HepG2 (cell line): Measurements from ENCODE around the gene SGIP1. TPM values are rescaled to one million over a fixed set of nuclear protein-coding genes. Genes with fewer than 3 reads are reported as not detected.

Experiments
- ATAC-seq: fragments of 200-7000 bp; cut with Tn5 transposase; 3 replicates; pipeline ENCODE4 v1.9.1; 2020; ENCODE audit warnings: mild to moderate bottlenecking, moderate library complexity
- BruUV-seq: library from RNA; stranded (reverse); fragments of 400-500 nt; replicated peaks from 2 replicates; lab custom pipeline; 2021; lab: Mats Ljungman, UMichigan
- CTCF ChIA-PET: fragments of 300-600 bp; formaldehyde crosslinking; extraction: SDS; loops from one replicate; lab custom pipeline; 2021; ENCODE audit warnings: low total read pairs, inconsistent platforms, low intra/inter-chr PET ratio; lab: Yijun Ruan, JAX
- POLR2A ChIA-PET: fragments of 350-600 bp; sonication (Branson Sonifier 250); formaldehyde crosslinking; loops from one replicate; lab custom pipeline; 2020; ENCODE audit warnings: antibody characterized with exemption, inconsistent platforms; lab: Yijun Ruan, JAX
- DNase-seq: peaks from one replicate; pipeline ENCODE4 v3.0.0-alpha.2; 2015; ENCODE audit warnings: low spot score
- FAIRE-seq: peaks from 3 replicates; lab custom pipeline; 2011; peaks lifted over from hg19 to GRCh38; lab: Jason Lieb, UNC
- H2AFZ ChIP-seq: one replicate; pipeline ENCODE4 v1.6.1; 2011; ENCODE audit warnings: low read length, inconsistent platforms
- H3K27ac ChIP-seq: fragments of 300-600 bp; 3 replicates; pipeline ENCODE4 v1.8.0; 2011; ENCODE audit warnings: mixed run types, mild to moderate bottlenecking, mixed read lengths, low read length, inconsistent platforms; ENCODE audit not compliant: insufficient read depth; ENCODE audit errors: extremely low read length
- H3K27me3 ChIP-seq, 2 experiments: fragments of 200-600 bp in 1 of 2; 2 replicates in 1 of 2; 3 replicates in 1 of 2; pipeline versions ENCODE4 v1.6.0 to v1.8.0; 2011; ENCODE audit warnings: low read length in 2 of 2, mild to moderate bottlenecking in 2 of 2, moderate library complexity in 2 of 2, inconsistent platforms in 1 of 2; ENCODE audit not compliant: insufficient read depth in 2 of 2, control insufficient read depth in 1 of 2
- H3K36me3 ChIP-seq, 2 experiments: fragments of 200-600 bp in 1 of 2; replicated peaks in 1 of 2; 2 replicates in 1 of 2; 3 replicates in 1 of 2; pipeline versions ENCODE4 v1.5.1 to v1.8.0; 2011; ENCODE audit warnings: low read length in 2 of 2, inconsistent platforms in 1 of 2; ENCODE audit not compliant: insufficient read depth in 2 of 2, control insufficient read depth in 1 of 2
- H3K4me1 ChIP-seq: 2 replicates; pipeline ENCODE4 v1.5.1; 2012; ENCODE audit warnings: low read length, inconsistent platforms; ENCODE audit not compliant: insufficient read depth
- H3K4me2 ChIP-seq: 2 replicates; pipeline ENCODE4 v1.6.0; 2011; ENCODE audit warnings: low read depth, low read length, inconsistent platforms
- H3K4me3 ChIP-seq, 3 experiments: fragments of 200-600 bp in 1 of 3; sonication (generic), shearing (Covaris generic) in 1 of 3; replicated peaks in 1 of 3; 2 replicates each; pipeline ENCODE4 v1.5.1; 2011 to 2016; ENCODE audit warnings: low read length in 3 of 3, inconsistent platforms in 2 of 3, low read depth in 2 of 3, mild to moderate bottlenecking in 2 of 3, control low read depth in 1 of 3, mixed read lengths in 1 of 3; ENCODE audit not compliant: insufficient read depth in 1 of 3
- H3K79me2 ChIP-seq: one replicate; pipeline ENCODE4 v1.6.1; 2011; ENCODE audit warnings: low read length, inconsistent platforms; ENCODE audit not compliant: insufficient read depth
- H3K9ac ChIP-seq: 2 replicates; pipeline ENCODE4 v1.6.0; 2011; ENCODE audit warnings: mild to moderate bottlenecking, low read depth, low read length, inconsistent platforms; ENCODE audit not compliant: insufficient read depth
- H3K9me3 ChIP-seq: 2 replicates; pipeline ENCODE4 v1.5.1; 2012; ENCODE audit warnings: mild to moderate bottlenecking, low read length
- H4K20me1 ChIP-seq: 2 replicates; pipeline ENCODE4 v1.6.0; 2011; ENCODE audit warnings: inconsistent platforms, mild to moderate bottlenecking, low read length, moderate library complexity; ENCODE audit not compliant: insufficient read depth
- SMARCE1 ChIP-seq: fragments of 450-650 bp; IDR thresholded peaks from 2 replicates; pipeline ENCODE4 v1.6.1; 2017; ENCODE audit warnings: borderline replicate concordance
- ZNF83 ChIP-seq: sonication (generic); formaldehyde crosslinking; IDR thresholded peaks from 2 replicates; pipeline ENCODE4 v1.4.0; 2020; ENCODE audit warnings: missing genetic modification reagents, mild to moderate bottlenecking, borderline replicate concordance
- WGBS: methylation state at CpG from one replicate; pipeline ENCODE4 v1.1.6; 2017; ENCODE audit warnings: low lambda C conversion rate; 5-methylcytosine and 5-hydroxymethylcytosine counted together
- in situ Hi-C: cut with HindIII; loops from 2 replicates; pipeline ENCODE4 v1.10.0; 2017; ENCODE audit warnings: low pct_unique_long_range_greater_than_20kb; ENCODE audit not compliant: extremely low pct_ligation_motif_present
- intact Hi-C: fragments of 100-400 bp; cut with micrococcal nuclease; formaldehyde crosslinking; loops from one replicate; pipeline ENCODE4 v1.10.0; 2022; ENCODE audit not compliant: unreplicated experiment
- polyA plus RNA-seq, 8 experiments: library from polyadenylated mRNA; depleted of rRNA in 3 of 8; stranded (reverse) in 7 of 8; unstranded in 1 of 8; fragments of >200 nt; fragmentation: Illumina TruSeq in 4 of 8; extraction: Trizol in 4 of 8; gene quantifications; 2 replicates each; pipeline versions ENCODE4 v1.2.1 to v1.2.3, GENCODE V29; 2011 to 2016; ENCODE audit warnings: low read depth in 4 of 8, missing spikeins in 1 of 8, mixed read lengths in 1 of 8; ENCODE audit not compliant: insufficient read depth in 1 of 8
- total RNA-seq, 5 experiments: library from RNA; depleted of rRNA; stranded (reverse); fragments of >200 nt; fragmentation: Illumina TruSeq; extraction: Trizol; gene quantifications; 2 replicates each; pipeline ENCODE4 v1.2.3, GENCODE V29; 2016; ENCODE audit warnings: low read depth in 1 of 5

Gene SGIP1
- total and polyA plus RNA-seq, 2 of the 13 experiments (the other 11 are each of a cell fraction or from before 2014, with no cell fraction given) = not detected

GRCh38 chr1:66737836-66738235 lies 203.9 kb downstream of the SGIP1 start:
- H3K9me3 ChIP-seq = no peaks in the 10 kb centered on the region
- H3K4me2 ChIP-seq = no peak overlapping the region
- H3K4me3 ChIP-seq = no peak overlapping the region
- in situ Hi-C loops (loop anchor here (25.0 kb wide), 1 partner anchor 776 kb away; no protein-coding TSS in a partner anchor), intact Hi-C loops (no loop called here)
- BruUV-seq = no TSS peak
- TF ChIP-seq ZNF83 (CRISPR knock-in tag) = no peak
- CTCF ChIA-PET = no interaction called here
- FAIRE-seq = no peak
- H3K79me2 ChIP-seq = no peaks in the 10 kb centered on the region
- 10% methylated on average over 2 of the region's 2 CpGs for WGBS
- DNase-seq = no peak
- no peaks in the 10 kb centered on the region for H3K4me1 ChIP-seq
- POLR2A ChIA-PET = no interaction called here
- no peak overlapping the region for H3K9ac ChIP-seq
- H3K27ac ChIP-seq = no peak overlapping the region
- no peaks in the 10 kb centered on the region for H4K20me1 ChIP-seq
- ATAC-seq = no peak
- no peaks in the 10 kb centered on the region for H3K36me3 ChIP-seq
- H2AFZ ChIP-seq = no peak overlapping the region
- no peaks in the 10 kb centered on the region for H3K27me3 ChIP-seq

GRCh38 chr1:66739401-66740157 lies 205.6 kb downstream of the SGIP1 start:
- H2AFZ ChIP-seq = no peak overlapping the region
- BruUV-seq = no TSS peak
- ATAC-seq = no peak
- CTCF ChIA-PET = no interaction called here
- FAIRE-seq = no peak
- DNase-seq = no peak
- no peak for TF ChIP-seq SMARCE1
- TF ChIP-seq, all 625 proteins: peak for 0
- POLR2A ChIA-PET = no interaction called here
- 28% methylated on average over 9 of the region's 9 CpGs for WGBS
- H3K27ac ChIP-seq = no peak overlapping the region
- no peak overlapping the region for H3K4me3 ChIP-seq
- intact Hi-C loops (no loop called here), in situ Hi-C loops (loop anchor here (25.0 kb wide), 1 partner anchor 777 kb away; no protein-coding TSS in a partner anchor)
- H3K4me2 ChIP-seq = no peak overlapping the region
- no peaks in the 10 kb centered on the region for H3K79me2 ChIP-seq
- no peaks in the 10 kb centered on the region for H3K4me1 ChIP-seq
- H3K36me3 ChIP-seq = no peaks in the 10 kb centered on the region
- no peaks in the 10 kb centered on the region for H3K27me3 ChIP-seq
- H3K9me3 ChIP-seq = no peaks in the 10 kb centered on the region
- no peaks in the 10 kb centered on the region for H4K20me1 ChIP-seq
- no peak overlapping the region for H3K9ac ChIP-seq
